ENCODE results near the gene CDKAL1. TPM values are rescaled to one million over a fixed set of nuclear protein-coding genes. Genes with fewer than 3 reads are reported as not detected.

CDKAL1 gene
- total and polyA plus RNA-seq, 2 of the 13 experiments (the other 11 are each of a cell fraction or from before 2014, with no cell fraction given), result 9.5 to 27.7 TPM

DNA sequence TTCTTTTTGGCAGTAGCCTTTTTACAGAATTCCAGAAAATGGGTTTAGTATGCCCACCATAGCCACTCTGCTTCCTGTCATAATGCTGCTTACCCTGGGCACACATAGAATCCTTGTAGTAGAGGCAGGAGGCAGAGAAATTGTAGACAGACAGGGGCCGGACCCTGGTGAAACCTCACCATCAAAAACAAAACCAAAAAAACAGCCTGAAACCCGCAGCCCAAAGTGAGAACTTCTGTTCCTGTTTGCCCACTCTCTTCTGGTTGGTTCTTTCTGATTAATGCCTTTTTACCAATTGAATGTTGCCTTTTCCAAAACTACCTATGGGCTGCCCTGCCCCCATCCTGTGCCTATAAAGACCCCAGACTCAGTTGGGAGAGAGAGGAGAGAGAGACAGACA is 188.2 kb downstream of the CDKAL1 start (continued):
- no peak for TF ChIP-seq ZNF407 (CRISPR knock-in tag; IDR thresholded peaks at IDR 0.05; ENCODE audit: not compliant biosample characterization)
- no peak for TF ChIP-seq ZNF337 (CRISPR knock-in tag; IDR thresholded peaks at IDR 0.05; ENCODE audit: borderline replicate concordance, low read depth)

DNA sequence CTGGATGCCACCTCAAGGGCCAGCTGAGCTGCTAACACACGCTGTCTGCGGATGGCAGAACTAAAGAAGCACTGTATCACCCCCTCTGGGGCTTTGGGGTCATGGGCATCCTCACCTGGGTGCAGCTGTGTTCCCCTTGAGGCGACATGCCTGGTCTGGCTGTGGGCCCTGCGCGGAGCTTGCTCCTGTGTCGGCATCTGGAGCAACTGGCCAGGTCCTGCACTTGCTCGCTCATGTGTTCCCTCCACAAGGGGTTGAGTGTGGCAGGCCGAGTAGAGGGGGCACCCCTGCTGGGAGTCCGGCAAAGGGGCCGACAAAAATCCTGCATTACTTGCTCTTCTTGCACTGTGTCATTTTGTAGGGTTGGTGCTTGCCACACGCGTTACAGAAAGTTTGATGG is 189.0 kb downstream of the CDKAL1 start:
- H3K9ac ChIP-seq (ENCODE audit: insufficient read depth, low read depth, low read length), result no peak overlapping the region
- no peaks in the 10 kb centered on the region for H3K27me3 ChIP-seq (ENCODE audit: control insufficient read depth in 1 of 2, insufficient read depth in 2 of 2, low read length in 2 of 2)
- H3K4me3 ChIP-seq (replicated peaks in 1 of 3; ENCODE audit: insufficient read depth in 1 of 3, low read depth in 2 of 3, low read length in 3 of 3), result no peak overlapping the region
- ATAC-seq (no peak), DNase-seq (ENCODE audit: low spot score) (no peak), FAIRE-seq (no peak)
- no peaks in the 10 kb centered on the region for H4K20me1 ChIP-seq (ENCODE audit: insufficient read depth, low read length)
- H3K79me2 ChIP-seq (ENCODE audit: insufficient read depth, low read length), result no peaks in the 10 kb centered on the region
- no peaks in the 10 kb centered on the region for H3K4me1 ChIP-seq (ENCODE audit: insufficient read depth, low read length)
- intact Hi-C loops (cut with micrococcal nuclease; ENCODE audit: unreplicated experiment) (no loop called here), in situ Hi-C loops (cut with HindIII; ENCODE audit: extremely low pct_ligation_motif_present, low pct_unique_long_range_greater_than_20kb) (no loop called here)
- WGBS (ENCODE audit: low lambda C conversion rate), result over 99% methylated on average over 9 of the region's 12 CpGs
- H3K27ac ChIP-seq (ENCODE audit: extremely low read length, insufficient read depth, low read length), result no peak overlapping the region
- BruUV-seq (replicated peaks), result no TSS peak
- H2AFZ ChIP-seq (ENCODE audit: low read length), result no peak overlapping the region
- no peaks in the 10 kb centered on the region for H3K9me3 ChIP-seq (ENCODE audit: low read length)
- no peaks in the 10 kb centered on the region; a peak in 2 of 5 replicates for H3K36me3 ChIP-seq (replicated peaks in 1 of 2; ENCODE audit: control insufficient read depth in 1 of 2, insufficient read depth in 2 of 2, low read length in 2 of 2)
- no peak overlapping the region for H3K4me2 ChIP-seq (ENCODE audit: low read depth, low read length)
- POLR2A ChIA-PET, result no interaction called here
- CTCF ChIA-PET (ENCODE audit: low intra/inter-chr PET ratio, low total read pairs), result no interaction called here
- no peak for TF ChIP-seq ZBTB7B (CRISPR knock-in tag; IDR thresholded peaks at IDR 0.05)
- no peak for TF ChIP-seq IRF2 (CRISPR knock-in tag; IDR thresholded peaks at IDR 0.05)
- TF ChIP-seq MED13 (CRISPR knock-in tag; IDR thresholded peaks at IDR 0.05), result no peak
- TF ChIP-seq, protein P1, sequence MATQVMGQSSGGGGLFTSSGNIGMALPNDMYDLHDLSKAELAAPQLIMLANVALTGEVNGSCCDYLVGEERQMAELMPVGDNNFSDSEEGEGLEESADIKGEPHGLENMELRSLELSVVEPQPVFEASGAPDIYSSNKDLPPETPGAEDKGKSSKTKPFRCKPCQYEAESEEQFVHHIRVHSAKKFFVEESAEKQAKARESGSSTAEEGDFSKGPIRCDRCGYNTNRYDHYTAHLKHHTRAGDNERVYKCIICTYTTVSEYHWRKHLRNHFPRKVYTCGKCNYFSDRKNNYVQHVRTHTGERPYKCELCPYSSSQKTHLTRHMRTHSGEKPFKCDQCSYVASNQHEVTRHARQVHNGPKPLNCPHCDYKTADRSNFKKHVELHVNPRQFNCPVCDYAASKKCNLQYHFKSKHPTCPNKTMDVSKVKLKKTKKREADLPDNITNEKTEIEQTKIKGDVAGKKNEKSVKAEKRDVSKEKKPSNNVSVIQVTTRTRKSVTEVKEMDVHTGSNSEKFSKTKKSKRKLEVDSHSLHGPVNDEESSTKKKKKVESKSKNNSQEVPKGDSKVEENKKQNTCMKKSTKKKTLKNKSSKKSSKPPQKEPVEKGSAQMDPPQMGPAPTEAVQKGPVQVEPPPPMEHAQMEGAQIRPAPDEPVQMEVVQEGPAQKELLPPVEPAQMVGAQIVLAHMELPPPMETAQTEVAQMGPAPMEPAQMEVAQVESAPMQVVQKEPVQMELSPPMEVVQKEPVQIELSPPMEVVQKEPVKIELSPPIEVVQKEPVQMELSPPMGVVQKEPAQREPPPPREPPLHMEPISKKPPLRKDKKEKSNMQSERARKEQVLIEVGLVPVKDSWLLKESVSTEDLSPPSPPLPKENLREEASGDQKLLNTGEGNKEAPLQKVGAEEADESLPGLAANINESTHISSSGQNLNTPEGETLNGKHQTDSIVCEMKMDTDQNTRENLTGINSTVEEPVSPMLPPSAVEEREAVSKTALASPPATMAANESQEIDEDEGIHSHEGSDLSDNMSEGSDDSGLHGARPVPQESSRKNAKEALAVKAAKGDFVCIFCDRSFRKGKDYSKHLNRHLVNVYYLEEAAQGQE (IDR thresholded peaks at IDR 0.05; ENCODE audit: borderline replicate concordance in 1 of 2, low read depth in 1 of 2, low read length in 2 of 2), result no peak
- no peak for TF ChIP-seq RAD51 (IDR thresholded peaks at IDR 0.05; ENCODE audit: borderline replicate concordance)
- TF ChIP-seq, protein P2, sequence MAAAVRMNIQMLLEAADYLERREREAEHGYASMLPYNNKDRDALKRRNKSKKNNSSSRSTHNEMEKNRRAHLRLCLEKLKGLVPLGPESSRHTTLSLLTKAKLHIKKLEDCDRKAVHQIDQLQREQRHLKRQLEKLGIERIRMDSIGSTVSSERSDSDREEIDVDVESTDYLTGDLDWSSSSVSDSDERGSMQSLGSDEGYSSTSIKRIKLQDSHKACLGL (CRISPR knock-in tag; IDR thresholded peaks at IDR 0.05), result no peak
